Cardiac atrium fibroblast (primary cell): ENCODE data around the gene TLR6. TPM values are rescaled to one million over a fixed set of nuclear protein-coding genes. Genes with fewer than 3 reads are reported as not detected.

Source experiments
- total RNA-seq: library from RNA; depleted of rRNA; stranded (reverse); fragments of >200 nt; gene quantifications from 2 replicates; pipeline ENCODE4 v1.2.3, GENCODE V29; 2015

TLR6 gene
- total RNA-seq, result 0.54 and 0.81 TPM in 2 replicates

GRCh38 chr4:38856524-38857337, at the start of gene TLR6:
TSS of gene TLR6 (minus strand) at chr4:38856817. CDS start at chr4:38829473, 27,344 bp downstream.

GRCh38 chr4:38867478-38868058, 11.0 kb upstream of the TLR6 start, which contains the start of gene FAM114A1:
TSS of gene FAM114A1 (plus strand) at chr4:38867806. CDS start at chr4:38878079, 10,273 bp downstream.

GRCh38 chr4:38804654-38805295, 51.8 kb downstream of the TLR6 start, which contains the start of gene TLR1:
TSS of gene TLR1 (minus strand) at chr4:38804791. CDS start at chr4:38798831, 5,960 bp downstream.

GRCh38 chr4:38782452-38783108, 74.0 kb downstream of the TLR6 start, which contains the start of gene TLR10:
TSS of gene TLR10 (minus strand) at chr4:38782990. CDS start at chr4:38775590, 7,400 bp downstream.

Other genes starting within 250 kb of the TLR6 start
- 15.4 and 19.5 TPM in 2 replicates for gene KLF3, start 192.6 kb downstream of the TLR6 start, total RNA-seq
- gene TLR10, start 73.8 kb downstream of the TLR6 start, total RNA-seq, result not detected in 2 replicates
- gene TLR1, start 52.0 kb downstream of the TLR6 start, total RNA-seq, result 1.6 and 1.8 TPM in 2 replicates
- 289 and 302 TPM in 2 replicates for gene FAM114A1, start 11.0 kb upstream of the TLR6 start, total RNA-seq
- gene TMEM156, start 175.6 kb upstream of the TLR6 start, total RNA-seq, result 0.18 TPM in 1 of 2 replicates, not detected in the other
- gene KLHL5, start 205.4 kb upstream of the TLR6 start, total RNA-seq, result 37.4 and 53.8 TPM in 2 replicates